H54 (cell line): ENCODE data around the gene APOL1.
A peak's percentile ranks its signal among the peaks of the same experiment; 100 is the strongest.
"Not testable (repeated sequence)": the region's sequence is repeated elsewhere in the genome, so short reads cannot be mapped to it uniquely, and the experiment has no call there.

Experiments
- DNase-seq: peaks from one replicate; pipeline ENCODE4 v3.0.0; 2011; ENCODE audit warnings: low spot score, mixed read lengths; ENCODE audit not compliant: insufficient read length
- FAIRE-seq: peaks from 3 replicates; lab custom pipeline; 2011; peaks lifted over from hg19 to GRCh38; lab: Jason Lieb, UNC
- POLR2A ChIP-seq: IDR thresholded peaks from 2 replicates; pipeline ENCODE4 v1.6.1; 2011; ENCODE audit warnings: low read depth, mild to moderate bottlenecking, low read length

Gene APOL1

DNA sequence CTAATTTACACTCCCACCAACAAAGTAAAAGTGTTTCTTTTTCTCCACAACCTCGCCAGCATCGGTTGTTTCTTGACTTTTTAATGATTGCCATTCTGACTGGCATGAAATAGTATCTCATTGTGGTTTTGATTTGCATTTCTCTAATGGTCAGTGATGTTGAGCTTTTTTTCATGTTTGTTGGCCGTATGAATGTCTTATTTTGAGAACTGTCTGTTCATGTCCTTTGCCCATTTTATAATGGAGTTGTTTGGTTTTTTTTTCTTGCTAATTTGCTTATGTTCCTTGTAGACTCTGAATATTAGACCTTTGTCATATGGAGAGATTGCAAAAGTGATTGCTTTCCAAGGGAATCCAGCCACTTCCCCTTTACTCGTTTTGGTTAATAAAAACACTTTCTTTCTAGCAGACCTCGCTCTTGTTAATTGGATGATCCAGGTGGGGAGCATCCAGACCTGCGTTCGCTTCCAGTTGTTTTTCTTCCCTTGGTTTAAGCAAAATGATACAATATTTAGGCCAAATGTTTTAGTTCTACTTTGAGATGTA lies 34.2 kb upstream of the APOL1 start:
- DNase-seq: no peak
- TF ChIP-seq POLR2A: no peak
- no peak for FAIRE-seq

DNA sequence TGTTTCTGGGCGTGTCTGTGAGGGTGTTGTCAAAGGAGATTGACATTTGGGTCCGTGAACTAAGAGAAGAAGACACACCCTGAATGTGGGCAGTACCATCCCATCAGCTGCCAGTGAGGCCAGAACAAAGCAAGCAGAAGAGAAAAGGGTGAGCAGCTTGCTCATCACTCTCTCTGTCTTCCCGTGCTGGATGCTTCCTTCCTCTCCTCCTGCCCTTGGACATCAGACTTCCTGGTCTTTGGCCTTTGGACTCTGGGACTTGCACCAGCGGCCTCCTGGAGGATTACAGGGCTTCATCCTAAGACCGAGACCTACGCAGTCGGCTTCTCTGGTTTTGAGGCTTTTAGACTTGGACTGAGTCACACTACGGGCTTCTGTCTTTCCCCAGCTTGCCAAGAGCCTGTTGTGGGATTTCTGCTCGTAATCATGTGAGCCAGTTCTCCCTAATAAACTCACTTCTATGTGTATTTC lies 32.4 kb upstream of the APOL1 start:
- no peak for FAIRE-seq
- no peak for DNase-seq
- no peak for TF ChIP-seq POLR2A

- FAIRE-seq (peak; percentile 38), DNase-seq (no peak)
- no peak for TF ChIP-seq POLR2A
Observed at GRCh38 chr22:36221799-36222751, 30.9 kb upstream of the APOL1 start.

DNA sequence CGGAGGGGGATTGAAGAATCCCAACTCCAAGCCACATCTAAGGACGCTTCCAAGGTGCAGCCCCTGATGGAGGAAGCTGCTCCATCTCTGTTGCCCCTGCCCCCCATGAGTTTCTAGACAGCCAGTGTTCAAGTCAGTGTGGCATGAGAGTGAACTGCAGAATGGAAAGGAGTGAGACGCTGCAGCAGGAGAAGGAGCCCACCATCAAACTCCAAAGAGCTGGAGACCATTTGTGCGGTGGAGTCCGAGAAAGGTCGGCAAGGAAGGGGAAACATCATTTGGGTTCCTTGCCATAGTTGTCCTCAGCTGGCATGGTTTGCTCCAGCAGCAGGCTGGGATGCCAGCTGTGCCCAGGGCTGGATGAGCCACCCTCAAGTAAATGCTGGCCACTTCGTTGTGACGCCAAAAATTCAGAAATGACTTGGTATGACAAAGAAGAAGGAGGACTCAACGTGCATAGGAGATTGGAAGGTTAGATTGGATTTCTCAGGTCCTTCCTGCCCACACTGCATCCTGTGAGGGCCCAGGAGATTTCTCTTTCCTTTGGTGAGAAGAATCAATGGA lies 30.0 kb upstream of the APOL1 start:
- DNase-seq (no peak), FAIRE-seq (no peak)
- TF ChIP-seq POLR2A: no peak

DNA sequence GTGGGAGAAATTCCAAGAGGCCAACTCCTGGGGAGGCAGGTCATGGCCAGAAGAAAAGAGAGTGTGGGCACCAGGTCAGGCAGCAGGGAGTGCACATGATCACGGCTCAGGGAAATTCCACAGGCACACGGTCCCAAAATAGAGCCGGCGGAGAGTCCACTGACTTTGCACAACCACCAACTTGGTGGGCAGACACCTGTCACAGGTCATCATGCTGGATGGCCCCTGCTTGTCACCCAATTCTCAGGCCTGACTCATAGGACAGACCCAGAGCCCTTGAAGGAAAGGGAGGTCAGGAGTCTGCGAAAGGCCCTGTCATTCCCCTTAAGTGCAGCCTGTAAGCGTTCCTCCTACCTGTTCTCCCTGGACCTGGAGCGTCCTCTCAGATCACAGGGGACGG lies 29.4 kb upstream of the APOL1 start:
- TF ChIP-seq POLR2A: no peak
- DNase-seq (no peak), FAIRE-seq (no peak)

- no peak for DNase-seq
- FAIRE-seq: no peak
- TF ChIP-seq POLR2A: no peak
Observed at GRCh38 chr22:36224245-36224644, 28.7 kb upstream of the APOL1 start.

DNA sequence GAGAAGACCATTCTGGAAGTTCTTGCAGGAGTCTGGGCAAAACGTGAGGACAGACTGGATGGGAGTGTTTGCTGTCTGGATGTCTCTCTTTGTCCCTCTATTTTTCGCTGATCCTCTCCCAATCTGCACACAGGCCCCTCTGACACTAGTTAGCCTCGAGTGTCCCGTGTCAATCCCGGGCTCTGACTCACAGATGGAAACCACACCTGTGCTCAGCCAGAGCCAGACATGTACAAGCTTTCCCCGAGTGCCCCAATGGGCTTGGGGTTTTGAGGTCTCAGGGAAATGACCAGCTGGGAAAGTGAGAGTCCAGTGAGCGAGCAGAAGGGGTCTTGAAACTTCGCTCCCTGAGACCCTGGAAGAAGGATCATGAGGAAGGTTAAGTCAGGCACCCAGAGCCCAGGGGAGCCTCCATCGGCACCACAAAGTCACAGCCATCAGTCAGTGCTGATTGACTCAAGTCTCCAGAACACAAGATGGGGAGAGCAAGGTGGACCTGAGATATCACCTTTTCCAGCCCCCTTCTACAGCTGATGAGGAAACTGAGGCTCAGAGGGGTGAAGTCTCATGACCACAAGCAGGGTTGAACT lies 27.5 kb upstream of the APOL1 start:
- DNase-seq (no peak), FAIRE-seq (no peak)
- no peak for TF ChIP-seq POLR2A

DNA sequence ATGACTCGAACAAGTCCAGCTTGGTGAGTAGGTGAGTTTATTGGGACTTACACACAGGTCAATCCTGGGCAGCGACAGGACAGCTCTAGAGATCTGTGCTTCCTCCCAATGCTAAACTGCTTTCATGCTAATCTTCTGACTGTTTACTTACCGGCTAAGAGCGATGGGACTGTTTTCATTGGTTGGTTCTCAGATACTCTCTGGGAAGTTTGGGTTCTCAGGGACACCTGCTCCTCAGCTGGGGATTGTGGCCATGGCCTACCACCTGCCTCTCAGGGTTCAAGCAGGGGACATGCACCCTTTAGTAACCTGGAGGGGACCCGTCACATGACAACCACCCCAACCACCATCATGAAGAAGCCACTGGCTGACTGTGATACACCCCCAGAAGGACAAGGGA lies 26.7 kb upstream of the APOL1 start:
- no peak for FAIRE-seq
- no peak for TF ChIP-seq POLR2A
- DNase-seq: no peak

DNA sequence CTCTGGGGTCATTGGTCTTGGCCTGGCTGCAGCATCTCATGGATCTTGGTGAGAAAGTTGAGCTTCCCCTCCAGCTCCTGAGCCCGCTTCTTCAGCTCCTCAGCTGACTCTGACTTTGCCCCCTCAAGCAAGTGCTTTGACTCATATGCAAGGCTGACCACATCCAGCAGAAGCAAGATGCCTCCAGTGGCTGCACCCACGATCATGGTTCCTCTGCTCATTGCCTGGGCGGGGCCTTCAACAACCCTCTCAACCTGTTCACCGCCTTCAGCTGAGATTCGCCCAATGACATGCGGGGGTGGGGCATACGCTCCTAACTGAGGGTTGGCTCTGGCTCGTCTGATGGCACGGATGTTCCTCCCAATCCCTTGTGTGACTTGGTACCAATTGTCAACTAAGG lies 25.5 kb upstream of the APOL1 start:
- no peak for TF ChIP-seq POLR2A
- FAIRE-seq (no peak), DNase-seq (no peak)

- FAIRE-seq: no peak
Observed at GRCh38 chr22:36227806-36228205, 25.1 kb upstream of the APOL1 start.

GRCh38 chr22:36228369-36228768 lies 24.6 kb upstream of the APOL1 start:
- DNase-seq, FAIRE-seq: not testable (repeated sequence)

More at GRCh38 chr22:36227806-36228205, 25.1 kb upstream of the APOL1 start:
- no peak for TF ChIP-seq POLR2A
- DNase-seq: no peak

DNA sequence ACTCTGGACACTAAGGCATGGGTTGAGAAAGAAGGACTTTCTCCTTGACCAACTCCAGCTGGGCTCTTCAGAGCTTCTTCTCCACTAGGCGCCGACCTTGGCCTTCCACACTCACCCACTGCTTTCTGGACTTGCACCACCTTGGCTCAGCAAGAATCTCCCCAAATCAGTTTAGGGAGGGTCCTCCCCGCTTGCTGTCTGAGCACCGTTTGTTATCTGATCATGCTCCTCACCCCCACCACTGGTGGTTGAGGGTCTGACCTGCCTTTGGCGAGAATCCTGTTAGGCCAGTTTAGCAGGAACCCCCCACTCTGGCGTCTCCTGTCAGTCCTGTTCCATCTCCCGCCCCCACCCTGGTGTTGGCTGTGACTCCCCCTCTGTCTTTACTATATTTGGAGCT lies 24.0 kb upstream of the APOL1 start:
- no peak for DNase-seq
- no peak for FAIRE-seq
- TF ChIP-seq POLR2A: no peak

DNA sequence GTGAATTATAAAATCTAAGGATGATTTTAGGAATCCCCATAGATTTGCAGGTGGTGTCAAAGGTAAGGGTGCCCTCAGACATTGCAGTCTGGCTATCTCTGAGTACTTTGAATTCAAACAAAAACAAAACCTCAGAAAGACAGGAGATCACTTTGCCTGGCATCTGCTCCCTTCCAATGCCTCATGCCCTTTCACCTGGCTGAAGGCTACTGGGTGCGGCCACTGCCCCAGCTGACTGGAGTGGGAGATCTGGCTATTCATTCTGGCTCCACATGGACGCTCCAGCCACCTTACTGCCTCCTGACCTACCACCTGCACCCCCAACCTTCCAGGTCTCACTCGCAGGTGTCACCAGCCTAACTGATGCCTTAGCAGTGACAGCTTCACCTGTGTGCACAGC lies 23.3 kb upstream of the APOL1 start:
- DNase-seq, FAIRE-seq: not testable (repeated sequence)

DNA sequence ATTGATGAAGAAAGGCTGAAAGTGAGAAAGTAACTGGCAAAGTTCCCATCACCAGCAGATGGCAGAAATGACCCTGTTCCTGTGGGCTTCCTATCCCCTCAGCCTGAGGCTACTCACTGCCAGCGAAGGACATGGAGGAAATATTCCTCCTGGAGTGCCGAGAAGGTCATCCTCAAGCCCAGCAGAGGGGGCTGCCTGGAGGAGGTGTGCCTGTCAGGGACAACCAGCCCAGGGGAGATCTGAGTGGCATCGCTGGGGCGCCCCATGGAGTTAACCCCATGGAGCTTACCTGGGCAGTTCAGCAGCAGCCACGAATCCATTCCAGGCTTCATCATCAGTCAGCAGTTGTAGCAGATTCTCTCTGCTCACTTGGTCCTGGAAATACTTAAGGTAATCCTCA lies 21.9 kb upstream of the APOL1 start:
- not testable (repeated sequence) for DNase-seq, FAIRE-seq
